Hepatocyte (in vitro differentiated cells): ENCODE measurements around the gene VWA2. TPM values are rescaled to one million over a fixed set of nuclear protein-coding genes. Genes with fewer than 3 reads are reported as not detected.

Experiments
- DNase-seq: peaks from one replicate; pipeline ENCODE4 v3.0.0-alpha.2; 2016; ENCODE audit warnings: low spot score
- H2AFZ ChIP-seq: fragments of 200-600 bp; sonication (generic); 2 replicates; pipeline ENCODE4 v1.6.0; 2016; ENCODE audit warnings: antibody characterized with exemption, mild to moderate bottlenecking
- H3K27ac ChIP-seq: fragments of 200-600 bp; sonication (generic); 2 replicates; pipeline ENCODE4 v1.5.1; 2016; ENCODE audit warnings: mild to moderate bottlenecking
- H3K27me3 ChIP-seq: fragments of 200-600 bp; sonication (generic); 2 replicates; pipeline ENCODE4 v1.6.1; 2016
- H3K36me3 ChIP-seq: fragments of 200-600 bp; sonication (generic); replicated peaks from 2 replicates; pipeline ENCODE4 v1.5.1; 2016; ENCODE audit warnings: low read depth; ENCODE audit not compliant: insufficient read depth
- H3K4me1 ChIP-seq: fragments of 200-600 bp; sonication (generic); 2 replicates; pipeline ENCODE4 v1.5.1; 2016; ENCODE audit warnings: mild to moderate bottlenecking, moderate library complexity; ENCODE audit not compliant: insufficient read depth
- H3K4me2 ChIP-seq: fragments of 200-600 bp; sonication (generic); 2 replicates; pipeline ENCODE4 v1.6.0; 2016
- H3K4me3 ChIP-seq: fragments of 200-600 bp; sonication (generic); 2 replicates; pipeline ENCODE4 v1.5.1; 2016; ENCODE audit warnings: mild to moderate bottlenecking
- H3K79me2 ChIP-seq: fragments of 200-600 bp; sonication (generic); 2 replicates; pipeline ENCODE4 v1.6.0; 2017; ENCODE audit warnings: mild to moderate bottlenecking
- H3K9me2 ChIP-seq: fragments of 200-600 bp; sonication (generic); replicated peaks from 2 replicates; pipeline ENCODE4 v1.6.0; 2017; ENCODE audit warnings: mild to moderate bottlenecking; ENCODE audit not compliant: insufficient read depth
- H3K9me3 ChIP-seq: fragments of 200-600 bp; sonication (generic); 2 replicates; pipeline ENCODE4 v1.5.1; 2016; ENCODE audit warnings: low read depth, mild to moderate bottlenecking
- H4K20me1 ChIP-seq: fragments of 200-600 bp; sonication (generic); 2 replicates; pipeline ENCODE4 v1.6.0; 2016; ENCODE audit warnings: mild to moderate bottlenecking; ENCODE audit not compliant: insufficient read depth, poor library complexity, severe bottlenecking
- CTCF ChIP-seq: fragments of 200-600 bp; sonication (generic); IDR thresholded peaks from 2 replicates; pipeline ENCODE4 v1.5.1; 2016; ENCODE audit warnings: antibody characterized with exemption, mild to moderate bottlenecking; ENCODE audit not compliant: poor library complexity
- EZH2 ChIP-seq: fragments of 200-600 bp; sonication (generic); IDR thresholded peaks from 2 replicates; pipeline ENCODE4 v1.6.1; 2016; ENCODE audit warnings: antibody characterized with exemption, mild to moderate bottlenecking, borderline replicate concordance
- EZH2phosphoT487 ChIP-seq: fragments of 200-600 bp; sonication (generic); IDR thresholded peaks from one replicate; pipeline ENCODE4 v1.6.1; 2018; ENCODE audit warnings: antibody characterized with exemption, mild to moderate bottlenecking, low read depth, moderate library complexity; ENCODE audit not compliant: unreplicated experiment, severe bottlenecking
- WGBS: methylation state at CpG from one replicate; pipeline ENCODE4 v1.1.6; 2016; ENCODE audit warnings: low lambda C conversion rate; ENCODE audit errors: missing lambda C conversion rate; 5-methylcytosine and 5-hydroxymethylcytosine counted together
- polyA plus RNA-seq: library from polyadenylated mRNA; unstranded; fragments of >200 nt; fragmentation: Nextera tagmentation; extraction: Ambion mirVana; gene quantifications from 2 replicates; pipeline ENCODE4 v1.2.1, GENCODE V29; 2016
- total RNA-seq: library from RNA; depleted of rRNA; stranded (reverse); fragments of >200 nt; gene quantifications from 2 replicates; pipeline ENCODE4 v1.2.3, GENCODE V29; 2014

The VWA2 gene
- total and polyA plus RNA-seq, 2 experiments from 2014 or later: 6.3 to 12.3 TPM

GRCh38 chr10:114259824-114260223 lies 20.8 kb downstream of the VWA2 start:
- Histone ChIP-seq H4K20me1 (no peaks in the 10 kb centered on the region), H3K4me2 (no peak overlapping the region), H3K36me3 (no peaks in the 10 kb centered on the region), H3K4me1 (peaks cover 9% of the 10 kb centered on the region), H3K27ac (no peak overlapping the region), H3K4me3 (no peak overlapping the region), H3K27me3 (no peaks in the 10 kb centered on the region), H2AFZ (no peak overlapping the region), H3K9me2 (no peaks in the 10 kb centered on the region), H3K9me3 (no peaks in the 10 kb centered on the region), H3K79me2 (no peaks in the 10 kb centered on the region)
- WGBS: 90% methylated on average over 10 of the region's 10 CpGs
- no peak for DNase-seq
- TF ChIP-seq EZH2 (no peak), EZH2phosphoT487 (no peak), CTCF (no peak)

- TF ChIP-seq EZH2 (no peak), EZH2phosphoT487 (no peak), CTCF (no peak)
- Histone ChIP-seq H3K27ac (no peak overlapping the region), H3K4me1 (peaks cover 9% of the 10 kb centered on the region), H3K9me3 (no peaks in the 10 kb centered on the region), H3K27me3 (no peaks in the 10 kb centered on the region), H3K4me3 (no peak overlapping the region), H4K20me1 (no peaks in the 10 kb centered on the region), H3K79me2 (no peaks in the 10 kb centered on the region), H3K4me2 (no peak overlapping the region), H2AFZ (no peak overlapping the region), H3K36me3 (no peaks in the 10 kb centered on the region), H3K9me2 (no peaks in the 10 kb centered on the region)
- no peak for DNase-seq
- 98% methylated on average over 5 of the region's 5 CpGs for WGBS
These were observed 21.3 kb downstream of the VWA2 start for GRCh38 chr10:114260366-114260765.

GRCh38 chr10:114261076-114261475 lies 22.0 kb downstream of the VWA2 start:
- Histone ChIP-seq H3K4me2 (no peak overlapping the region), H3K4me3 (no peak overlapping the region), H2AFZ (no peak overlapping the region), H3K79me2 (no peaks in the 10 kb centered on the region), H3K9me2 (no peaks in the 10 kb centered on the region), H4K20me1 (no peaks in the 10 kb centered on the region), H3K36me3 (no peaks in the 10 kb centered on the region), H3K27ac (no peak overlapping the region), H3K4me1 (peaks cover 9% of the 10 kb centered on the region), H3K27me3 (no peaks in the 10 kb centered on the region), H3K9me3 (no peaks in the 10 kb centered on the region)
- no peak for DNase-seq
- 82% methylated on average over 2 of the region's 2 CpGs for whole genome bisulfite sequencing
- TF ChIP-seq EZH2phosphoT487: no peak
- no peak for TF ChIP-seq EZH2
- TF ChIP-seq CTCF: no peak

- no peak for DNase-seq
- TF ChIP-seq CTCF (no peak), EZH2 (no peak), EZH2phosphoT487 (no peak)
- peaks cover 13% of the 10 kb centered on the region for H3K4me1 ChIP-seq
- no peaks in the 10 kb centered on the region for H3K27me3 ChIP-seq
- no peak overlapping the region for H2AFZ ChIP-seq
- H3K36me3 ChIP-seq: no peaks in the 10 kb centered on the region
- no peaks in the 10 kb centered on the region for H4K20me1 ChIP-seq
- H3K27ac ChIP-seq: no peak overlapping the region
- no peaks in the 10 kb centered on the region for H3K9me2 ChIP-seq
- H3K79me2 ChIP-seq: no peaks in the 10 kb centered on the region
- no peaks in the 10 kb centered on the region for H3K9me3 ChIP-seq
- H3K4me2 ChIP-seq: no peak overlapping the region
- H3K4me3 ChIP-seq: no peak overlapping the region
- WGBS: 61% methylated on average over 4 of the region's 4 CpGs
These were observed 23.4 kb downstream of the VWA2 start for GRCh38 chr10:114262496-114262895.
